Motor neuron (in vitro differentiated cells): Measurements from ENCODE around the gene TMEM250. TPM values are rescaled to one million over a fixed set of nuclear protein-coding genes. Genes with fewer than 3 reads are reported as not detected.
A peak's percentile ranks its signal among the peaks of the same experiment; 100 is the strongest.
"Not testable (repeated sequence)": the region's sequence is repeated elsewhere in the genome, so short reads cannot be mapped to it uniquely, and the experiment has no call there.

ENCODE experiments used
- ATAC-seq, 8 experiments: fragments of 200-7000 bp; cut with Tn5 transposase; replicated peaks in 6 of 8; 2 replicates each; pipeline ENCODE4 v1.8.0; 2021; ENCODE audit warnings: mild to moderate bottlenecking in 8 of 8, moderate library complexity in 8 of 8
- H3K27ac ChIP-seq, 2 donors: fragments of 250-450 bp; sonication (Bioruptor Pico); 2 replicates each; pipeline ENCODE4 v1.9.0; 2021; ENCODE audit warnings: antibody characterized with exemption in 2 of 2, mild to moderate bottlenecking in 2 of 2, moderate library complexity in 1 of 2
- H3K4me1 ChIP-seq, 2 donors: fragments of 250-450 bp; sonication (Bioruptor Pico); replicated peaks in 1 of 2; 2 replicates each; pipeline ENCODE4 v1.6.1; 2021; ENCODE audit warnings: antibody characterized with exemption in 2 of 2, mild to moderate bottlenecking in 2 of 2, moderate library complexity in 1 of 2
- H3K4me3 ChIP-seq, 5 donors: fragments of 250-450 bp; sonication (Bioruptor Pico); 2 replicates each; pipeline ENCODE4 v1.9.0; 2021; ENCODE audit warnings: antibody characterized with exemption in 5 of 5, mild to moderate bottlenecking in 5 of 5, moderate library complexity in 4 of 5
- WGBS, 10 experiments: fragments of 450-650 bp; shearing (Covaris generic); methylation state at CpG; one replicate each; pipeline ENCODE4 v1.0.0; 2022; 5-methylcytosine and 5-hydroxymethylcytosine counted together
- in situ Hi-C, 9 experiments: fragments of 400-800 bp; cut with MboI; loops; one replicate each; pipeline ENCODE4 v1.15.0; 2021; ENCODE audit warnings: low sequenced_read_pairs in 9 of 9, low pct_unique_long_range_greater_than_20kb in 2 of 9; ENCODE audit not compliant: unreplicated experiment in 9 of 9
- total RNA-seq, 8 experiments: library from RNA; unstranded; fragments of 300-600 nt; gene quantifications; 2 replicates each; pipeline versions ENCODE4 v1.2.3 to v1.2.4, GENCODE V29; 2022

TMEM250 gene
- total RNA-seq, 8 experiments from 2014 or later: 11.3 to 37.9 (median 21.0) TPM

DNA sequence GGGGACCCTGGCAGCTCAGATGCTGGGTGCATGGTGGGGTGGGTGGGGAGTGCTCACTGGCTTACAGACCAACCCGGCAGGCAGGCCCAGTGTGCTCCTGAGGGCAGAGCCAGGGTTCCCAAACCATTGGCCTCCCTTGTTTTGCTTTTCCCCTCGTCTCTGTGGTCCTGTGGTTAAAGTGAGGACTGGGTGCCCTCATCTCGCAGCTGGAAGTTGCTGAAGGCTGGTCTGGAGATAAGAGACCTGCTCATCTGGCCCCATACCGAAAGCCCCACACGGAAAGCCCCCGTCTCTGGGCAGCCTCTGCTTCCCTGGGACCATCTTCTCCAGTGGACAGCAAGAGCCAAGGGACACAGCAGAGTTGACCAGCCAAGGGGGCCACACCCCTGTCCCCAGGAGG lies 13.8 kb downstream of the TMEM250 start:
- Histone ChIP-seq H3K4me3 (no peak overlapping the region), H3K27ac (no peak overlapping the region), H3K4me1 (peaks cover 53 to 67% of the 10 kb centered on the region in 2 donors)
- ATAC-seq: no peak
- WGBS, 10 experiments: 100% methylated on average over 2 of the region's 6 CpGs; no CpG with 5 or more reads in 9 of the 10 experiments
- in situ Hi-C loops: loop anchor here in 3 of 9 experiments (25.0 kb wide), 1 partner anchor 143 kb away; the partner anchor contains the start of gene UBAC1 (in 3 of the 3)

DNA sequence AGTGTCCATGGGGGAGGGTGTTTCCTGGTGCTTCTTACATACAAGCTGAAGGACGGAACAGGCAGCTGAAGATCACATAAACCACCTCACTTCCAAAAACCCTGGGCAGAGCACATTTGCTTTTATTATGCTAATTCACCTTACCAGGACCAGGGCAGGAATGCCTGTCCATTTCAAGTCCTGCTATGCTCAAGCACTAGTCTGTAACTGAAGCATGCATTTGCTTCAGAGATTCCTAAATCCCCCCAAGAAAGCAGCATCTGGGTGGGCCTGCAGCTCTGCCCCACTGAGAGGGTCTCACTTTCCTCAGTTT lies 14.2 kb downstream of the TMEM250 start:
- Histone ChIP-seq H3K4me3 (no peak overlapping the region), H3K27ac (no peak overlapping the region), H3K4me1 (peaks cover 51 to 64% of the 10 kb centered on the region in 2 donors)
- no peak for ATAC-seq
- in situ Hi-C loops: loop anchor here in 3 of 9 experiments (25.0 kb wide), 1 partner anchor 142 kb away; the partner anchor contains the start of gene UBAC1 (in 3 of the 3)
- 40 to 100% (median 60%) methylated on average over 1 of the region's 1 CpG; no CpG with 5 or more reads in 7 of the 10 experiments for WGBS, 10 experiments

DNA sequence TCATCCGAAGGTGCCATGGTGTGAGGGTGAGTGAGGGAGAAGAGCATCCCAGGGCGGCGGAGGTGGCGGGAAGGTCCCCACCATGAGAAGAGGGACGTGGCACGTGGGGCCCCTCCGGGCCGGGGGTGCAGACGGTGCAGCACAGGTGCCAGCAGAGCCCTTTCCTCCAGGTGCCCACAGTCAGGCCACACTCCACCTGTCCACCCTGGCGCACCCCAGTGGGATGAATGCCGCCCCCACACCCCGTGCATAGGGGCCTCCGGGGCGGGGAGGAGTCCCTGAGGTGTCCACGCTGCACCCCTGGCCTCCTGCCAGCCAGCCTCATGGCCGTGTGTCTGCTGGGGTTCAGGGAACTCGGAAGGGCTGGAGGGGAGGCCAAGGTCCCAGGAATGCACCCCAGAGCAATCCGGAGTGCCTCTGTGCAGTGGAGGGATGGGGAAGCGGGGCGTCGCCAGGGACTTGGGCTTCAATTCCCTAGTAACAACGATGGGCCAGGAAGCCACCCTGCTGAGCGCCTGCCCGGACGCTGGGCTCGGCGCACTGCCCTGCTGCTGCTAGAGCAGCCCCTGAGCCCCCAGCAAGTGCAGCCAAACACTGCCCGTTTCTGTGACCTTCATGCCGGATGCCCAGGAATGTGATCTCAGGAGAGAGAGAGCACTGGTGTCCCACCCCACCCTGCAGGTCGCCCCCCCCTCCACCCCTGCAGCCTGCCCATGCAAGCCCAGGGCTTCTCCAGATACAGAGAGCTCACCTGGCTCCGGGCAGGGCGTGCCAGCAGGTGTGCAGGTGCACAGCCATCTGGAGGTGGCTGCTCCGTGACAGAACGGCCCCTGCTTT lies 14.8 kb downstream of the TMEM250 start:
- H3K27ac ChIP-seq: no peak overlapping the region
- no peak for ATAC-seq
- in situ Hi-C loops: loop anchor here in 3 of 9 experiments (25.0 kb wide), 1 partner anchor 142 kb away; the partner anchor contains the start of gene UBAC1 (in 3 of the 3)
- no peak overlapping the region for H3K4me3 ChIP-seq
- WGBS, 10 experiments: 50 to 56% methylated on average over 2 to 5 of the region's 34 CpGs; no CpG with 5 or more reads in 8 of the 10 experiments
- peaks cover 45 to 61% of the 10 kb centered on the region in 2 donors for H3K4me1 ChIP-seq

DNA sequence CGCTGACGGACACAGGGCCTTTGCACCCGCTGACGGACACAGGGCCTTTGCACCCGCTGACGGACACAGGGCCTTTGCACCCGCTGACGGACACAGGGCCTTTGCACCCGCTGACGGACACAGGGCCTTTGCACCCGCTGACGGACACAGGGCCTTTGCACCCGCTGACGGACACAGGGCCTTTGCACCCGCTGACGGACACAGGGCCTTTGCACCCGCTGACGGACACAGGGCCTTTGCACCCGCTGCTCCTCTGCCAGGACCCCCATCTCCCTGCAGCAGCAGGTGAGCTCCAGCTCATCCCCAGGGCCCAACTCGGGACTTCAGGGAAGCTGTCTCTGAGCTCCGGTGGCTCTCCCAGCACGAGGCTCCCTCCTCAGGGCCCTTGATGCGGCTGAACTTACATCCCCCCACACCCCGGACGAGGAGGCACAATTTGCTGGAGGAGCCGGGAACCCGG lies 17.0 kb downstream of the TMEM250 start:
- in situ Hi-C loops: loop anchor here in 3 of 9 experiments (25.0 kb wide), 1 partner anchor 139 kb away; the partner anchor contains the start of gene UBAC1 (in 3 of the 3)
- not testable (repeated sequence) for H3K27ac ChIP-seq, H3K4me3 ChIP-seq, ATAC-seq
- H3K4me1 ChIP-seq: peaks cover 28 to 44% of the 10 kb centered on the region in 2 donors
- 80 to 85% methylated on average over 2 to 4 of the region's 27 CpGs; no CpG with 5 or more reads in 8 of the 10 experiments for WGBS, 10 experiments

DNA sequence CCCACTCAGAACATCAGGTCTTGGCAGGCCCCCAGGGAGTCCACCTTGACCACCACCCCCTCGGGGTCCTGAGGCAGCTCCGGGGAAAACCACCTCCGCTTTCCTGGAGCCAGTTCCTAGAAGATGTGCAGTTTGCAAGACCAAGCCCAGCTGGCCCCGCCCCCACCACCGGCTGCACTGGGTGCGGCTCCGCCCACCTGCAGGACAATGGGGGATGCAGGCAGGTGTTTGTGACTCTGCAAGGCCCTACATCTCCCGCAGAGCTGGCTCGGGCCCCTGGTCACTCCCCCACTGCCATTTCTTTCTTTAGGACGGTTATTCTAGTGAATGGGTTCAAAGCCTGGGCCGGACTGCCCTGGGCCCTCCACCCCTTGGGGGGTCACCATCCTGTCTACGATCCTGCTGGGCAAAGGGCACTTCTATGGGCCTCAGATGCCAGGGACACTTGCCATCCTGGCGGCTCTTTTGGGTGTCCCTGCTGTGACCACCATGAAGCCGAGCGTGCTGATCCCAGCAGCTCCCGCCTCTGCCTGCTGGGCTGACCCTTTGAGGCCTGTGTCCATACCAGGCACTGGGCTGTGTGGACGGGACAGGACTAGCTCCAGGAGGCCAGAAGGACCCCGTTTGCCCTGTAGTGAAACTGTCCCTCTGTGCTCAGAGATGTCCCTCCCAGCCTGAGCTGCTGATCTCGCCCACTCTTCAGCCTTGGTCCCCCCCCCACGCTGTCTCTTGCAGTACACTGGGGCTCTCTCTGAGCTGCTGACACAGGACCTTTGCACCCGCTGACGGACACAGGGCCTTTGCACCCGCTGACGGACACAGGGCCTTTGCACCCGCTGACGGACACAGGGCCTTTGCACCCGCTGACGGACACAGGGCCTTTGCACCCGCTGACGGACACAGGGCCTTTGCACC lies 17.7 kb downstream of the TMEM250 start:
- peaks cover 24 to 41% of the 10 kb centered on the region in 2 donors for H3K4me1 ChIP-seq
- ATAC-seq: peak in 5 of 8 experiments; percentile 8 to 32 (median 19)
- no peak overlapping the region for H3K27ac ChIP-seq
- in situ Hi-C loops: loop anchor here in 3 of 9 experiments (25.0 kb wide), 1 partner anchor 139 kb away; the partner anchor contains the start of gene UBAC1 (in 3 of the 3)
- H3K4me3 ChIP-seq: no peak overlapping the region
- 0 to 83% (median 74%) methylated on average over 1 to 3 of the region's 30 CpGs; no CpG with 5 or more reads in 6 of the 10 experiments for WGBS, 10 experiments

DNA sequence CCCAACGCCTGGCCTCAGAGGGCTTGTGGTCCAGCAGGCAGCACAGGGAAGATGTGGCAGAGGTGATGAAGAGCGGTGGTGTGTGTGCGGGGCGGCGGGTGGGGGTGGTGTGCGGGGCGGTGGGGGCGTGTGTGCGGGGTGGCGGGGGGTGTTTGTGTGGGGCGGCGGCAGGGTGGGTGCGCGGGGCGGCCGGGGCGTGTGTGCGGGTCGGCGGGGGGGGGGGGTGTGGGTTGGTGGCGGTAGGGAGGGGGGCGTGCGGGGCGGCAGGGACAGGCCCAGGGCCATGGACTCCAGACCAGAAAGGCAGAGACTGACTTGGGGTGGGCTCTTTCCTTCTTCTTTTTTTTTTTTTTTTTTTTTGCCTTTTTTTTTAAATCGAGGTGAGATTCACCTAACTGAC lies 19.1 kb downstream of the TMEM250 start:
- no peak overlapping the region for H3K4me3 ChIP-seq
- ATAC-seq: no peak
- H3K4me1 ChIP-seq: peaks cover 17 to 31% of the 10 kb centered on the region in 2 donors
- in situ Hi-C loops: loop anchor here in 1 of 9 experiments (25.0 kb wide), 1 partner anchor 112 kb away; no protein-coding TSS in a partner anchor
- no peak overlapping the region for H3K27ac ChIP-seq
- WGBS, 10 experiments: 0% methylated on average over 1 of the region's 25 CpGs; no CpG with 5 or more reads in 9 of the 10 experiments

DNA sequence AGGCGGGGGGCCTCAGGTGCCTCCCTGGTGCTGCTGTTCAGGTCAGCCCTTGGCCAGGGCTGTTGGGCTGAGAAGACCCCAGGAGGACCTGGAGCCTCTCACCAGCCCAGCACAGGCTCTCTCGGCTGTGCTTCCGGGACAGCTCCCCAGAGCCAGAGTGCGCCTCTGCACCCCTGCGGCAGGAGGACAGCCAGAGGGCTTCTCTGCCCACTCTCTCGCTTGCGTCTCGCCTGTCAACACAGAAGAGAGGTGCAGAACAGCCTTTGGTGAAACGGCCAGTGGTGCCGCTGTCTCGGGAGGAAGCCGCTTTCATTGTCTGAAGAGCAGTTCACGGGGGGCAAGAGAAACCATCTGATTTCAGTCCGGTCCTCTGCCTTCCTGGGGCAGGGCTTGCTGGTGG lies 19.8 kb downstream of the TMEM250 start:
- Histone ChIP-seq H3K4me3 (no peak overlapping the region), H3K4me1 (peaks cover 17 to 28% of the 10 kb centered on the region in 2 donors), H3K27ac (no peak overlapping the region)
- ATAC-seq: no peak
- 0 to 85% (median 73%) methylated on average over 1 to 10 of the region's 14 CpGs; no CpG with 5 or more reads in 6 of the 10 experiments for WGBS, 10 experiments
- in situ Hi-C loops: loop anchor here in 1 of 9 experiments (25.0 kb wide), 1 partner anchor 112 kb away; no protein-coding TSS in a partner anchor

DNA sequence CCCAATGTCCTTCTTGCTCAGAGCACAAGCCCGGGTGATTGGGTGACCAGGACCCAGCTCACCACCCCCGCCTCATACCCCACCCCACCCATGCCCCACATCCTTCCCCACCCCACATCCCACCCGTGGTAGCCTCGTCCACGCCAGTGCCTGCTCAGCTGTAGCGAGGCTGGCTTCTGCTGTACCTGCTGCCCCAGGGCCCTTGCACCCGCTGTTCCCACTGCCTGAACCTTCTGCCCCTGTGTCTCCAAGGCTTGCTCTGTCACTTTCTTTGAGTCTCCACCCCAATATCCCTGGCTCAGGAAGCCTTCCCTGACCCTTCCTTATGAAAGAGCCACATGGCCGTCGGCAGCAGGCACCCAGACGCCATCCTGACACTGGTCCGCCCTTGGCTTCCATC lies 20.5 kb downstream of the TMEM250 start:
- ATAC-seq: no peak
- 72 to 100% (median 90%) methylated on average over 1 to 4 of the region's 11 CpGs; no CpG with 5 or more reads in 6 of the 10 experiments for WGBS, 10 experiments
- H3K4me1 ChIP-seq: peaks cover 20 to 33% of the 10 kb centered on the region in 2 donors
- no peak overlapping the region for H3K27ac ChIP-seq
- H3K4me3 ChIP-seq: no peak overlapping the region
- in situ Hi-C loops: loop anchor here in 1 of 9 experiments (25.0 kb wide), 1 partner anchor 111 kb away; no protein-coding TSS in a partner anchor

DNA sequence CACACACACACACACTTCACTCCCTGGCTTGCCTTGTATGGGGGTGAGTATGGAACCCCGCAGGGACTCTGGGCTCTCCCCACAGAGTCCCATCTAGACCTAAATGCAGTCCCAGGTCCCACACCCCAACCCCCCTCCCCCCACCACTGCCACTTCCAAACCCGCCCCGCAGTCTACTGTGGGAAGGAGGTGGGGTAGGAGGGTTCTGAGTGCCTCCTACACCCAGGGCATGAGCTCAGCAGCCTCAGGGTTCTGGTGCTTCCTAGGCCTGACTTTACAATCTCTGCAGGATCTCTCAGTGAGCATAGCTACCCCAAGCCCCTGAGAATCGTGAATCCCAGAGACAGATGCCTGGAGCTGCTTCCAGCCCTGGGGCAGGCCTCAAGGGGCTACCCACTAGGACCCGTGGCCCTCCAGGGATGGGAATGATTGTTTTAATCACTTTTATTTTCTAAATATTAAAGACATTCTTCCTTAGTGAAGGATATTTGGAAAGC lies 22.1 kb downstream of the TMEM250 start:
- peaks cover 20 to 36% of the 10 kb centered on the region in 2 donors for H3K4me1 ChIP-seq
- in situ Hi-C loops: loop anchor here in 1 of 9 experiments (25.0 kb wide), 1 partner anchor 109 kb away; no protein-coding TSS in a partner anchor
- 50 to 88% (median 71%) methylated on average over 1 to 2 of the region's 5 CpGs; no CpG with 5 or more reads in 7 of the 10 experiments for WGBS, 10 experiments
- ATAC-seq: no peak
- H3K27ac ChIP-seq: no peak overlapping the region
- H3K4me3 ChIP-seq: no peak overlapping the region

DNA sequence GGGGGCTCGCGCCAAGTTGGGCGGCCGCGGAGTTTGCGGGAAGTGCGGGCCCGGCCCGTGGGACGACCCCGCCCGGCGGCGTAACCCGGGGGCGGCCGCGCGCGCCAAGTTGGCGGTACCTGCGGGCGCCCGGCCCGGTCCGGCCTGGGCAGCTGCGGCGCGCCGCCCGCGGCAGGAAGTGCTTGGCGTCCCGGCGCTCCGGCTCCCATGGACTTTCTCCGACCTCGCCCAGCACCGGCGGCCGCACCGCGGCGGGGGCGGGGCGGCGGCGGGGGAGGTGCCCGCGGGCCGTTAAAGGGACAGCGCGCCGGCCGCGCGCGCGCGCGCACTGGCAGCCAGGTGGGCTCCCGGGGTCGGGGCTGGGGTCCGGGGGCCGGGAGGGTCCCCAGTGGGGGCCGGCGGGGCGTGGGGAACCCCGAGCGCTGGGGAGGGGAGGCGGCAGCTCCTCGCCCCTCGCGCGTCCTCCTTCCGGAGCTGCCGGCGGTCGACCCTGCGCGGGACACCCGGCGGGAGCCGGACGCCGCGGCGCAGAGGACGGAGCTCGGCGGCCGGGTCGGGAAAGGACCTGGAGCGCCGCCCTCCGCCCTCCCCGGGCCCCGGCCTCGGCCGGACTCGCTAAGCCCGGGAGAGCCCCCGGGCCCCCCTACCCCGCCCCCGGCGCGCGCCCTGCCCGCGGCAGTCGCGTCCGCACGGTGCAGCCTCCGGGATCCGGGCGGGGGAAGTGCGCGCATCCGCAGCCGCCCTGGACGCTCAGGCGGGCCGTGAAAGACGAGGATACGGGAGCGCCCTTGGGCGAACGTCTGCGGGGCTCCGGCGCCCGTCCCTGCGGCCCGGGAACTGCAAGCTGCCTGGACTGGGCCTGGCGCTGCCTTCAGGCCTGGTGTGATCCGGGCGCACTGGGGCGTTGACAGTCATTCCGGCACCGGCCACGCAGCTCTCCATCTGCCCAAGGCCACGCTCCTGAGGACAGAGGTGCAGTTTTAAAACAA lies 23.3 kb downstream of the TMEM250 start, which contains the start of gene NACC2:
Gene NACC2, minus strand, starts transcription at position 220 of the 989 bp plus-strand sequence. CDS start 44,768 bp downstream, outside the sequence.
- Histone ChIP-seq H3K4me1 (peaks cover 17 to 39% of the 10 kb centered on the region in 2 donors), H3K27ac (peak within 1 kb of the TSS in 1 of 2 donors; percentile 60), H3K4me3 (peak within 1 kb of the TSS; percentile 61 to 83 (median 73))
- 7 to 47% methylated on average over 3 to 5 of the region's 143 CpGs; no CpG with 5 or more reads in 8 of the 10 experiments for WGBS, 10 experiments
- ATAC-seq: peak; percentile 38 to 75 (median 62)
- in situ Hi-C loops: loop anchor here in 1 of 9 experiments (25.0 kb wide), 1 partner anchor 108 kb away; no protein-coding TSS in a partner anchor
